Activated T-helper 9 cell treated with anti-CD3 and anti-CD28 coated beads, Interleukin-2, amount 50 U/mL, for 16 hours (primary cell): ENCODE data around the gene GET3.
"Not testable (repeated sequence)": the region's sequence is repeated elsewhere in the genome, so short reads cannot be mapped to it uniquely, and the experiment has no call there.

ENCODE experiments used
- DNase-seq: peaks from one replicate; pipeline ENCODE4 v3.0.0-alpha.2; 2020; ENCODE audit warnings: low read depth

GET3 gene

GRCh38 chr19:12792051-12792852, 55.0 kb downstream of the GET3 start:
- DNase-seq: peak; percentile 67

- no peak for DNase-seq
Measured at GRCh38 chr19:12792853-12793289, 55.6 kb downstream of the GET3 start.

GRCh38 chr19:12793290-12794195, 56.2 kb downstream of the GET3 start:
- DNase-seq: peak; percentile 91

- DNase-seq: no peak
Measured at GRCh38 chr19:12794196-12794941, 57.1 kb downstream of the GET3 start.

GRCh38 chr19:12794971-12795381, 57.7 kb downstream of the GET3 start:
- DNase-seq: no peak

GRCh38 chr19:12796146-12797071, 59.1 kb downstream of the GET3 start:
- DNase-seq: peak; percentile 59

- DNase-seq: no peak
Measured at GRCh38 chr19:12797141-12797587, 59.9 kb downstream of the GET3 start.

GRCh38 chr19:12797607-12798006, 60.3 kb downstream of the GET3 start:
- DNase-seq: not testable (repeated sequence)
